Measurements from ENCODE around the gene BICDL2. TPM values are rescaled to one million over a fixed set of nuclear protein-coding genes. Genes with fewer than 3 reads are reported as not detected.

Gene BICDL2
- polyA plus RNA-seq, 1 experiment: not detected

- no peak for DNase-seq (ENCODE audit: low read depth, low spot score)
- Histone ChIP-seq H3K4me3 (ENCODE audit: low read depth, low read length) (no peak overlapping the region), H3K27me3 (ENCODE audit: control insufficient read depth, insufficient read depth, low read length) (peaks cover 73% of the 10 kb centered on the region), H3K27ac (ENCODE audit: low read depth, low read length) (no peak overlapping the region), H3K9me3 (ENCODE audit: control insufficient read depth, insufficient read depth, low read length) (no peaks in the 10 kb centered on the region)
- ChIA-PET POLR2A (no interaction called here), CTCF (interaction anchor here (0.8 kb wide), 1 partner anchor 98 kb away, joined by 3 read pairs; no protein-coding TSS in a partner anchor)
- TF ChIP-seq CTCF (IDR thresholded peaks at IDR 0.05; ENCODE audit: low read depth, low read length): no peak
Measured at GRCh38 chr16:3035972-3036725, 595 bp downstream of the BICDL2 start.

- H3K27me3 ChIP-seq (ENCODE audit: control insufficient read depth, insufficient read depth, low read length): peaks cover 77% of the 10 kb centered on the region
- POLR2A ChIA-PET: no interaction called here
Measured at GRCh38 chr16:3035289-3035971, 1.3 kb downstream of the BICDL2 start.

GRCh38 chr16:3032624-3033023, 4.1 kb downstream of the BICDL2 start:
- no peak for TF ChIP-seq CTCF (IDR thresholded peaks at IDR 0.05; ENCODE audit: low read depth, low read length)
- no peak overlapping the region for H3K27ac ChIP-seq (ENCODE audit: low read depth, low read length)
- H3K9me3 ChIP-seq (ENCODE audit: control insufficient read depth, insufficient read depth, low read length): no peaks in the 10 kb centered on the region; the same call in 1 of the 2 replicates
- H3K27me3 ChIP-seq (ENCODE audit: control insufficient read depth, insufficient read depth, low read length): peaks cover 74% of the 10 kb centered on the region
- ChIA-PET POLR2A (interaction anchor here (2.4 kb wide), 1 partner anchor 11 kb away, joined by 30 read pairs; the partner anchor contains the start of gene TNFRSF12A), CTCF (interaction anchor here (1.1 to 3.8 kb wide), 10 partner anchors 9 to 101 kb away, joined by 4 to 27 read pairs (median 11); partner anchors contain the start of genes HCFC1R1 and TNFRSF12A)
- no peak for DNase-seq (ENCODE audit: low read depth, low spot score)
- H3K4me3 ChIP-seq (ENCODE audit: low read depth, low read length): no peak overlapping the region

More at GRCh38 chr16:3035289-3035971, 1.3 kb downstream of the BICDL2 start:
- Histone ChIP-seq H3K27ac (ENCODE audit: low read depth, low read length) (no peak overlapping the region), H3K9me3 (ENCODE audit: control insufficient read depth, insufficient read depth, low read length) (no peaks in the 10 kb centered on the region), H3K4me3 (ENCODE audit: low read depth, low read length) (no peak overlapping the region)
- no peak for TF ChIP-seq CTCF (IDR thresholded peaks at IDR 0.05; ENCODE audit: low read depth, low read length)
- CTCF ChIA-PET: interaction anchor here (1.0 to 1.1 kb wide), 2 partner anchors 9 to 11 kb away, joined by 3 to 8 read pairs; no protein-coding TSS in a partner anchor
- DNase-seq (ENCODE audit: low read depth, low spot score): no peak

- DNase-seq (ENCODE audit: low read depth, low spot score): no peak
- Histone ChIP-seq H3K9me3 (ENCODE audit: control insufficient read depth, insufficient read depth, low read length) (no peaks in the 10 kb centered on the region; the same call in 1 of the 2 replicates), H3K4me3 (ENCODE audit: low read depth, low read length) (no peak overlapping the region), H3K27ac (ENCODE audit: low read depth, low read length) (no peak overlapping the region), H3K27me3 (ENCODE audit: control insufficient read depth, insufficient read depth, low read length) (peaks cover 54% of the 10 kb centered on the region)
- ChIA-PET CTCF (interaction anchor here (0.5 to 3.8 kb wide), 18 partner anchors 8 to 1071 kb away, joined by 3 to 27 read pairs (median 8); partner anchors contain the start of genes HCFC1R1 and TNFRSF12A), POLR2A (interaction anchor here (0.6 to 2.4 kb wide), 3 partner anchors 9 to 137 kb away, joined by 3 to 30 read pairs (median 3); partner anchors contain the start of gene TNFRSF12A)
- no peak for TF ChIP-seq CTCF (IDR thresholded peaks at IDR 0.05; ENCODE audit: low read depth, low read length)
Measured at GRCh38 chr16:3030222-3031212, 6.2 kb downstream of the BICDL2 start.

Data from AG04450 (cell line).